Lower leg skin (tissue), 3 donors: ENCODE results near the gene PMEL.

Experiments
- CTCF ChIP-seq, 3 donors: fragments of 450-650 bp; IDR thresholded peaks; one replicate each; pipeline ENCODE4 v1.5.1; 2016; ENCODE audit warnings: antibody characterized with exemption in 3 of 3, mild to moderate bottlenecking in 3 of 3, moderate library complexity in 2 of 3
- POLR2A ChIP-seq, 2 donors: fragments of 450-650 bp; IDR thresholded peaks; one replicate each; pipeline ENCODE4 v1.6.1; 2016 to 2017; ENCODE audit warnings: antibody characterized with exemption in 2 of 2, mild to moderate bottlenecking in 1 of 2, moderate library complexity in 1 of 2

- TF ChIP-seq CTCF (IDR thresholded peaks at IDR 0.05) (no peak), POLR2A (IDR thresholded peaks at IDR 0.05) (no peak)
Observed at GRCh38 chr12:55922126-55922525, 43.7 kb downstream of the PMEL start.
